Stimulated activated naive CD8-positive, alpha-beta T cell treated with anti-CD3 and anti-CD28 coated beads, Interleukin-15, Interleukin-2, amounts not matched to agents 100 U/mL and 50 U/mL, for 24 hours (primary cell): ENCODE data around the gene PARP6.
"Not testable (repeated sequence)": the region's sequence is repeated elsewhere in the genome, so short reads cannot be mapped to it uniquely, and the experiment has no call there.

Experiments
- ATAC-seq: fragments of 150-1000 bp; cut with Tn5 transposase; one replicate; pipeline ENCODE4 v1.10.0; 2021
- DNase-seq: peaks from one replicate; pipeline ENCODE4 v3.0.0; 2021

PARP6 gene

GRCh38 chr15:72278737-72279136 is 6.4 kb upstream of the PARP6 start:
- no peak for ATAC-seq
- DNase-seq, result no peak

- DNase-seq, result no peak
- no peak for ATAC-seq
Measured at GRCh38 chr15:72276326-72276700, 4.0 kb upstream of the PARP6 start.

- ATAC-seq, DNase-seq: not testable (repeated sequence)
Measured at GRCh38 chr15:72275635-72276325, 3.4 kb upstream of the PARP6 start.

- ATAC-seq, result no peak
Measured at GRCh38 chr15:72272997-72273352, 621 bp upstream of the PARP6 start.

DNA sequence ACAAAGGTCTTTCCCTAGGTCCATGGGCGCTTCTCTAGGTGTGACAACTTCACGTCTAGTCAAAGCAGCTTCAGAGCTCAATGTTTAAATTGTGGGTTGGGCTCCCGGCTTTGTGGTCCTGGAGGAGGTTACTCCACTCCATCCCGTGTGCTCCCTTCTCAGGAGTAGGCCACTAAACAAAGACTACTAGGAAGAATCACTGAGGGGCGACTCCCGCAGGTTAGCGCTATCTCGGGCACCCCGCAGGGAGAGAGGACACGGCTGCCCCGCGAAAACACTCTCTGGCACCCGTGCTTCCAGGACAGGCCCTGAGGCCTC is 500 bp downstream of the PARP6 start:
- peak; percentile 35 for DNase-seq

More at GRCh38 chr15:72272997-72273352, 621 bp upstream of the PARP6 start:
- no peak for DNase-seq

DNA sequence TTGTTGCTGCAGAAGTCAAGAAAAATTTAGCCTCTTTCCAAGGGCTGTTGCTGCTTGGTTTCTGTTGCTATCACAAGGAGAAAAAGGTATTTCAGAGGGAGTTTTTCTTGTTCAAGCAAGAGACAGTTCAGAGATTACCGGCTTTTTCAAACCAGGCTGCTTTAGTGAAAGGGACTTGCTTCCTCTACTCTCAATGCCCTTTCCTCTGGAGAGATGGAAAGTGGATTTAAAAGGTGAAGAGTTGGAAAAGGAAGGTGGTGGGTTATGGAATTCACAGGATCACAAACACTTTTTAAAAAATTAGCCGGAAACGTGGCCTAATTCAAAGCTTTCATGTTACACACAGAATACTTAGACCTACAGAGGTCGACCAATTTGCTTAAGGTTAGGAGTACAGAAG is 1.1 kb downstream of the PARP6 start:
- ATAC-seq (no peak), DNase-seq (no peak)

More for the DNA sequence above, 500 bp downstream of the PARP6 start:
- ATAC-seq, result no peak

DNA sequence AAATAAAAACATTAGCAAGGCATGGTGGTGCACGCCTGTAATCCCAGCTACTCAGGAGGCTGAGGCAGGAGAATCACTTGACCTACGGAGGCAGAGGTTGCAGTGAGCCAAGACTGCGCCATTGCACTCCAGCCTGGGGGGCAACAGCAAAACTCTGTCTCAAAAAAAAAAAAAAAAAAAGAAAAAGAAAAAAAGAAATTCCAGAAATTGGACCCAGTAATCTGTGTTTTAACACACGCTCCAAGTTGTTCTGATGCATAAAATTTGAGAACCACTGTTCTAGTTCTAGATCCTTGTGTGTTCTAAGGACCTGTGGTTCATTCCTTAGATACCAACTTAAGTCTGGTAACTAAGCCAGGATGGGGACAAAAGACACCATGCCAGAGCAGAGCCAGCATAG is 2.6 kb downstream of the PARP6 start:
- ATAC-seq (no peak), DNase-seq (no peak)

DNA sequence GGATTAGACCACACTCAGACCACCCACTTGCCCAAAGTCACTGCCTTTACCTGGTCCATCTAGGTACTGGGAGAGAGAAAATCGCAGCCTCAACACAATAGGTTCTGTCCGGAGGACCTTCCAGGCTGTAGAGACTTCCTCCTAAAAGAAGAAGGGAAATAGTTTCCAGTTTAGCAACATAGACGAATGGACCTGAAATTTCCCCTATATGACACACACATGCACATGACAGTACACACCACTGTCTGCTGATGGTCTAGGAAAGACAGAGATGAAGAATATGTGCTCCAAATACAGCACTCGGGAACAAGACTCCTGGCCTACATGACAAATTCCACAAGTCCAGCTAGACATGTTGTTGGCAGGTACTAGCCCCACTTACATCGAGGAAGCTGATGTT is 7.3 kb downstream of the PARP6 start:
- DNase-seq (no peak), ATAC-seq (no peak)

DNA sequence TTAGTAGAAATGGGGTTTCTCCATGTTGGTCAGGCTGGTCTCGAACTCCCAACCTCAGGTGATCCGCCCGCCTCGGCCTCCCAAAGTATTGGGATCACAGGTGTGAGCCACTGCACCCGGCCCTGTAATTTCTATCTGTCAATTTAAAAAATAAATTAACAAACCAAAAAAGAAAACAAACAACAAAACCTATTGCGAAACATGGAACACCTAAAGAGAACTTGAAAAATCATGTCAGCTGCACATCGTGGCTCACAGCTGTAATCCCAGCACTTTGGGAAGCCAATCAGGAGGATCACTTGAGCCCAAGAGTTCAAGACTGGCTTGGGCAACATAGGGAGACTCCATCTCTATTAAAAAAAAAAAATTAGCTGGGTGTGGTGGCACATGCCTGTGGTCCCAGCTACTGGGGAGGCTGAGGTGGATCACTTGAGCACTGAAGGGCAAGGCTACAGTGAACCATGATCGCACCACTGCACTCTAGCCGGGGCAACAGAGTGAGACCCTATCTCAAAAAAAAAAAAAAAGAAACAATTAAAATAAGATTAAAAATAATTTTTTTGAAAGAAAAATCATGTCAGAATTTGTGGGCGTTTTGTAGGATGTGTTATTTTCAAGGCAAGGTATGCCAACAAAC is 19.6 kb downstream of the PARP6 start:
- DNase-seq (no peak), ATAC-seq (no peak)

DNA sequence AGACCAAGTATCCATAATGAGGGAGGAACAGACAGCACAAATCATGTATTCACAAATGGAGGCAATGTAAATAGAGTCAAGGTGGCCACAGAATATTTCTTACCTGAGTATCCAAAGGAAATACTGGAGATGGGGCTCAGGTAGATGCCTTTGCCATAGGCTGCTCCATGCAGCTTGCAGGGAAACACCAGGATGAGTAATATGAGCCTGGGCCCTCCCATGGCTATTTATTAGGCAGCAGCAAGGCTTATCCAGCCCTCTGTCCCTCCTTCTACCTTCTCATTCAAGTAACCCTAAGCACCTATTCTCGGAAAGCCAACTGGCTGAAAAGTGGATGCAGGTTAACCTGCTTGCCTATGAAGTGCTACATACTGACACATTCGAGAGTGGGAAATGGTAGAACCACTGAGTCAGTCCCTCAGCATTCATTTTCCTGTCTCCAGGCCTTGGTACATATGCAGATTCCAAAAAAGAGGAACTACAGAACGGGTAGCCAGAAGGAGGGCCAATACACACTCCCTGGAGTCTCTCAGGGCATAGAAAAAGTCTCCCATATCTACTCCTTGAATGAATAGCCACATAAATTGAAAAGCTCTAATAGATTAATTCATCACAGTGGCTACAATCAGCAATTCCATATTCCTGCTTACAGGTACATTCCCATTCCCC is 23.1 kb downstream of the PARP6 start:
- no peak for DNase-seq
- no peak for ATAC-seq

DNA sequence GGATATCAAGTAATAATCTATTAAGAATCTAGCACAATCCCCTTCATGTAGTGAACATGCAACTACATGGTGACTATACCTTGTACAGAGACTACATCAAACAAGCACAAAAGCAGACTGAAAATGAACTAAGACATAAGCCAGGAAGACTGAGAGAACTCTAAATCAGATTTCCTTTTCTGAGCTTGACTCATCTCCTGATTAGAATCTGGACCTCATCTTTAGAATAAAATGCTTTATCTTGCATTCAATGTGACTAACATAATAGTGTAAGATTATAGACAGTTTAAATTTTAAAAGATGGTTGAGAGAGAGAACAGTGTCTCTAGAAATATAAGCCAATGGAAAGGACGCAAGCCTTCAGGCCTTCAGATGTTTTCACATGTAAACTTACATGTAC is 23.8 kb downstream of the PARP6 start:
- ATAC-seq (no peak), DNase-seq (no peak)

DNA sequence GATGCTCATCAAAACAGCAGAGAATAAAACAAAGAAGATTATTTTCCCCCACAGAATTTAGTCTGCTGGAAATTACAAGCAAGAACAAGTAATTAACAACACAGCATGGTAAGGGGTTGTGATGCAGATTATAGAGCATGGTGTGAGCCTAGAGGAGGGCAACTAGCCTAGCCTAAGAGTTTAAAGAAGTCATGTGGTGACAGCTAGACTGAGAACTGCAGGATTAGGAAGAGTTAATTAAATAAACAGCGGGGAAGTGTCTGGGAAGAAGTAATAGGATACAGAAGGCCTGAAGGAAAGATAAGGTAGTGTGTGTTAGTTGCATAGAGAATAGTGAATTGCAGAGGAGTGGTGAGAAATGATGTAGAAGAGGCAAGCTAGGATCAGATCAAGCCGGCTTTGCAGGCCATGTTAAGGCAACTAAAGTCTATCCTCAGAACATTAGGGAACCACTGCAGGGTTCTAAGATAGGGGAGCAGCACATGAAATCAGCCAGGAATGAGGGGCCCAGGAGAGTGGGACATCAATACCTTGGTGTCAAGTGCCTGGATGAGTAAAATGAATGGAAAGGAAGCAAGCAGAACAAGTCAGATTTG is 29.5 kb downstream of the PARP6 start:
- no peak for DNase-seq
- ATAC-seq, result no peak

DNA sequence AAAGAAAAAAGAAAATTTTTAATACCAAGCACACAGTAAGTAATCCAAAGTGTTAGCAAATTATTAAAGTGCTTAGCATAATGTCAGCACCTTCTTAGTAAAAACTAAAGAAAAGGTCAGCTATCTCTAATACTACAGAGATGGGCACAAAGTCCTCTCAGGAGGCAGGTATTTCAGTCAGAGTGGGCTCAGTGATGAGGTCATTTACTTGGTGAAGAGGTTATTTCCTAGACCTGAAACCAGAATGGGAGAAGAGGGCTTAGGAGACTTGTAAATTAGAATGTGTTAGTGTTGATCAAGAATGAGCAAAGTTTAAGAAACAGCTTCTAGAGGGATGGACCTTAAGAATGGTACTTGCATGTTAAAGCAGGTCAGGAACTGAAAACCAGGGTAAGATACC is 32.7 kb downstream of the PARP6 start:
- ATAC-seq, result no peak
- no peak for DNase-seq

DNA sequence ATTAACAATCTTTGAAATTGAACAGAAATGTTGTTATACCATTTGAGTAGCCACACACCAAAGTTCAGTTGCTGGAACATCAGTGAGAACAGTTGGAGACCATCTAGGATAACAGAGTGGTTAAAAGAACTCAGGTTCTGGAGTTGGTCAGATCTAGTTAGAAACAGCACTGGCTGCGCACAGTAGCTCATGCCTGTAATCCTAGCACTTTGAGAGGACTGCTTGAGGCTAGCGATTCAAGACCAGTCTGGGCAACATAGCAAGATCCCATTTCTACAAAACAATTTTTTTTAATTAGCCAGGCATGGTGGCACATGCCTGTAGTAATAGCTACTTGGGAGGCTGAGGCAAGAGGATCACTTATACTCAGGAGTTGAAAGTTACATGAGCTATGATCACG is 33.8 kb downstream of the PARP6 start:
- DNase-seq (no peak), ATAC-seq (no peak)

GRCh38 chr15:72237853-72238224 is 34.5 kb downstream of the PARP6 start:
- ATAC-seq (no peak), DNase-seq (no peak)

DNA sequence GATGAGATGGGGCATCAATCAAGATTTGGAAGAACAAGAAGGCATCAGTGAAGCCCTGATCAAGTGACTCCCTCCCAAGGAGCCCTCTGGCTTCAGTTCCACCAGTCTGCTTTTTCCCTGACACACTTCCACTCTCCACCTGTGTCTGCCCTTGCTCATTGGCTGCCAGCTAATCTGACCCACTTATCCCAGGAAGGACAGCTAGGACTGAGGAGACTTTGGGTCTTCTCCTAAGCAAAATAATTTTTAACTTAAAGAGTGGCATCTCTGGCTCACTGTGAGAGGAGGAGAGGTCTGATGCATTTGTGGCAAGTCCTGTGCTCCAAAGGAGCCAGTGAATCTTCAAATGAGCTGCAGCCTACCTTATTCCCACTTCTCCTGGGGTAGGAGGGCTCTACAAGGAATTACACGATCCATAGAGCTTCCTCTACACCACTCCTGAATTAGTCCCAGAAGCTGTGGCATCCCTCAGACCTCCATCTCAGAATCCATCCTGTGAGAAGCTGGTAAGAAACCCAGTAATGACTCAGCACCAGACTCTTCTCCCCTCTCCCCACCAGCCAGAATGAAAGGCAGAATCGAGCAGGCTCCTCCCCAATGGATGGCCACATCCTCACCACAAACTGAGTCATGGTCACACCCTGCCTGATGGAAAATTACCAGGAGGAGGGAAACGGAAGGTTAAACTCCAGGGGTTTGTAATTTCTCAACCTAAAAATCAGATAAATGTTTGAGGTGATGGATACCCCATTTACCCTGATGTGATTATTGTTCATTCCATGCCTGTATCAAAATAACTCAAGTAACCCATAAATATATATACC is 35.1 kb downstream of the PARP6 start:
- ATAC-seq (peak; percentile 93), DNase-seq (peak; percentile 80)

GRCh38 chr15:72236381-72237003 is 35.9 kb downstream of the PARP6 start:
- ATAC-seq (no peak), DNase-seq (no peak)

DNA sequence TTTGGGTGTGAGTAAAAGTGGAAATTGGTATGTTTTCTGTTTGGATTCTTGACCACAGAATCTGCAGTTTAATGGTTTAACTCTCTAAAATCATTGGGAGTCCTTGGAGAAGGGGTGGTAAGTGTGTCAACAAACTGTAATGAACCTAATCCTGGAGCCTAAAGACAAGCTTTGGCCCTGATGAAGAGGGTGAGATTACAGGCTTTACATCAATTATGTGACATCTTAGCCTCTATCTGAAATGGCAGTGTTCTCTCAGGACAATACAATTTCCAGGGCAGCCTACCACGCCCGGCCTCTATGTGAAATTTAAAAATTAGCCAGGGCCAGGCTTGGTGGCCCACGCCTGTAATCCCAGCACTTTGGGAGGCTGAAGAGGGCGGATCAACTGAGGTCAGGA is 37.1 kb downstream of the PARP6 start:
- DNase-seq, result no peak
- no peak for ATAC-seq

GRCh38 chr15:72233769-72234168 is 38.6 kb downstream of the PARP6 start:
- ATAC-seq, result no peak

GRCh38 chr15:72231833-72232478 is 40.4 kb downstream of the PARP6 start:
- DNase-seq, result peak; percentile 47
- no peak for ATAC-seq

More at GRCh38 chr15:72233769-72234168, 38.6 kb downstream of the PARP6 start:
- DNase-seq, result no peak

GRCh38 chr15:72231066-72231832 is 41.1 kb downstream of the PARP6 start, which contains the start of gene PKM:
Gene PKM (minus strand): TSS chr15:72231190. CDS start chr15:72219097, 12,093 bp downstream.
- DNase-seq (peak; percentile 100), ATAC-seq (peak; percentile 64)
